ENCODE data around the gene ELL.

ELL gene

GRCh38 chr19:18437491-18438330, 84.2 kb downstream of the ELL start, which contains the start of gene ISYNA1:
ISYNA1 (minus strand) TSS chr19:18438133; CDS start chr19:18437979, 154 bp downstream.
- peak; percentile 85 for DNase-seq (ENCODE audit: low spot score)
- TF ChIP-seq, protein P1, sequence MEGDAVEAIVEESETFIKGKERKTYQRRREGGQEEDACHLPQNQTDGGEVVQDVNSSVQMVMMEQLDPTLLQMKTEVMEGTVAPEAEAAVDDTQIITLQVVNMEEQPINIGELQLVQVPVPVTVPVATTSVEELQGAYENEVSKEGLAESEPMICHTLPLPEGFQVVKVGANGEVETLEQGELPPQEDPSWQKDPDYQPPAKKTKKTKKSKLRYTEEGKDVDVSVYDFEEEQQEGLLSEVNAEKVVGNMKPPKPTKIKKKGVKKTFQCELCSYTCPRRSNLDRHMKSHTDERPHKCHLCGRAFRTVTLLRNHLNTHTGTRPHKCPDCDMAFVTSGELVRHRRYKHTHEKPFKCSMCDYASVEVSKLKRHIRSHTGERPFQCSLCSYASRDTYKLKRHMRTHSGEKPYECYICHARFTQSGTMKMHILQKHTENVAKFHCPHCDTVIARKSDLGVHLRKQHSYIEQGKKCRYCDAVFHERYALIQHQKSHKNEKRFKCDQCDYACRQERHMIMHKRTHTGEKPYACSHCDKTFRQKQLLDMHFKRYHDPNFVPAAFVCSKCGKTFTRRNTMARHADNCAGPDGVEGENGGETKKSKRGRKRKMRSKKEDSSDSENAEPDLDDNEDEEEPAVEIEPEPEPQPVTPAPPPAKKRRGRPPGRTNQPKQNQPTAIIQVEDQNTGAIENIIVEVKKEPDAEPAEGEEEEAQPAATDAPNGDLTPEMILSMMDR (IDR thresholded peaks at IDR 0.05; ENCODE audit: extremely low read depth, missing control alignments), result no peak

DNA sequence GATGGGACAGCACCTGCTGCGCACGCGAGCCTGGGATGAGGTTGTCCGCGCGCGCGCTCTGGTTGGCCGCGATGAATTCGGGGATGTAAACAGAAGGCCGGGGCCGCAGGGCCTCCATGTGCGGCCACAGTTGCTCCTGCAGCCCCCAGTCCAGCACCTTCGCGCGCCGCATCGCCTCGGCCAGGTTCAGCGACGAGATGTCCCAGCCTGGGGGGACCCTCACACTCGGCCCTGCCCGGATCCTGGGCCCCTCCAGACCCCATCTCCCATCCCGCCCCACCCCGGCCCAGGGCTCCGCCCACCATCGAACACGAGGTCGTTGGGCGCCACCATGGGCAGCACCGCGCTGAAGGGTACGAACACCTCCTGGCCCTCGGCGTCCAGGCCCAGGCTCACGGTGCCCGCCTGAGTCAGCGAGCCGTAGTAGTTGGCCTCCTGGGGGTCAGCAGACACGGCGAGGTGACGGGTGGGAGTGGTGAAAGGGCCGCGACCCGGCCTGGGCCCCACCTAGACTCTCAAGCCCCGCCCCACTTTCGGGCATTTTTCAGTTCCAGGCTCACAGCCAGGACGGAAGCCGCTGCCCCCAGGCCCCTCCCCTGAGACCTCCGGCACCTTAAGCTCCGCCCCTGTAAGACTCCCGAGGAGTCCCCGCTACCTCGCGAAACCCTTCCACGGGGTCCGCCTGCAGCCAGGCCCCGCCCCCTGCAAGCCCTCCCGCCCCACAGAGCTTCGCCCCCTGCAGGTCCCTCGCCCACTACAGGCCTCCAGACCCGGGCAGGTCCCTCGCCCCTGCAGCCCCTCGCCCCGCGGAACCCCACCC, 85.0 kb downstream of the ELL start:
- DNase-seq (ENCODE audit: low spot score), result peak; percentile 97
- TF ChIP-seq, protein P1 (IDR thresholded peaks at IDR 0.05; ENCODE audit: extremely low read depth, missing control alignments), result no peak

DNA sequence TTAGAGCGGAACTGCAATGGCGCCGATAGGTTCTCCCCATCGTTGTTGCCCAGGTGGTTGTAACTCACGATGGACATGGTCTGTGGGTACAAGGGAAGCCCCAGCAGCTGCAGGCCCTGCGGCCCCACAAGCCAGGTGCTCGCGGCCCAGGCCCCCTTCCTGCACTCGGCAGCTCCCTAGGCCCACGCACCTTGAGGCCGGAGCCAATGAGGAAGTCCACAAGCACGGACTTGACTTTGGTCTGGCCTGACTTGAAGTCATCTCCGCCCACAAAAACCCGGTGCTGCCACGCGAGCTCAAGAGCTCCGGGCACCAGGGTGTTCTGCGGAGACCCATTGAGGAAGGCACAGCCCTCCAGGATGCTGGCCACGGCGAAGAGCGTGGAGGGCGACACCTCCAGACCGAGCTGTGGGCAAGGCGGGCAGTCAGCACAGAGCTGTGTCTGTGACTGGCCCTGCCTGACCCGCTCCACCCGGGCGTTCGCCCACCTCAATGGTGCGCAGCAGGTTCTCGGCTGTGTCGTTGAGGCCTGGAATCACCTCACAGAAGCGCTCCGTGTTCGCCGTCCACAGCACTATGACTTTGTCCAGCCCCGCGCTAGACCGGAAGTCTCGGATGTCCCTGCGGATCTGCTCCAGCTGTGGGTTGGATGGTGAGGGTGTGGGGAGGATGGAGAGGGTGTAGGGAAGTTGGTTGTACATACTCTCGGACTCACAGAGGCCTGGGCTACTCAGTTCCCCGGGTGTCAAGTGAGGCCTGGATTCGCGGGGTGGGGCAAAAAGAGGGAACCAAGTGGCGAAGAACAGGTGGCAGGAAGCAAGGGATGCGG, 85.8 kb downstream of the ELL start:
- no peak for DNase-seq (ENCODE audit: low spot score)
- TF ChIP-seq, protein P1 (IDR thresholded peaks at IDR 0.05; ENCODE audit: extremely low read depth, missing control alignments), result no peak

DNA sequence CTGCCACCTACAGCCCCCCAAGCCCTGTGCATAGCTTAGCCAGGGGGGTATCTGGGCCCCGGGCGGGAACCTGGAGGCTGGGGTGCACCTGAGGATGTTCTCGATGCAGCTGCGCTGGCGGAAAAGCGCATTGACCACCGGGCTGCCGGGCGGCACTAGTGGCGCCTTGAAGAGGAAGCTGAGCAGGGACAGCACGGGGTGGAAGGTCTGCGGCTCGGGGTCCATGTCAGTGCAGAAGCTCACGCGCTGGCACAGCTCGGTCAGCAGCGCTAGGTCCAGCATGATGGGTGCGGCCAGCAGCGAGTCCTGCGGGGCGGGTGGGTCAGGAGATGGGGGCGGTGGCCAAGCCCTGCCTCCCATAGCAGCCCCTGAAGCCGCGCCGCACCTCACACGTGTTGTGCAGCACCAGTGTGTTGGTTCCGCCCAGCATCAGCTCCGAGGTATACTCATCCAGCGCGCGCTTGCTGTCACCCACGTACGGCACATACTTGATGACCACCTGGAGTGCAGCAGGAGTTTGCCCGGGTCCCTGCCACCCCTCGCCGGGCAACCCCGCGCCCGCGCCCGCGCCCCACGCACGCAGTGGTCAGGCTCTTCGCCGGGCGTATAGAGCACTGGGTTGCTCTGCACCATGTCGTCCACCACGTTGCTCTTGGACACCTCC, 86.6 kb downstream of the ELL start:
- DNase-seq (ENCODE audit: low spot score), result no peak
- TF ChIP-seq, protein P1 (IDR thresholded peaks at IDR 0.05; ENCODE audit: extremely low read depth, missing control alignments), result no peak

- DNase-seq (ENCODE audit: low spot score), result no peak
- TF ChIP-seq, protein P1 (IDR thresholded peaks at IDR 0.05; ENCODE audit: extremely low read depth, missing control alignments), result no peak
Observed at GRCh38 chr19:18434411-18435175, 87.3 kb downstream of the ELL start.

DNA sequence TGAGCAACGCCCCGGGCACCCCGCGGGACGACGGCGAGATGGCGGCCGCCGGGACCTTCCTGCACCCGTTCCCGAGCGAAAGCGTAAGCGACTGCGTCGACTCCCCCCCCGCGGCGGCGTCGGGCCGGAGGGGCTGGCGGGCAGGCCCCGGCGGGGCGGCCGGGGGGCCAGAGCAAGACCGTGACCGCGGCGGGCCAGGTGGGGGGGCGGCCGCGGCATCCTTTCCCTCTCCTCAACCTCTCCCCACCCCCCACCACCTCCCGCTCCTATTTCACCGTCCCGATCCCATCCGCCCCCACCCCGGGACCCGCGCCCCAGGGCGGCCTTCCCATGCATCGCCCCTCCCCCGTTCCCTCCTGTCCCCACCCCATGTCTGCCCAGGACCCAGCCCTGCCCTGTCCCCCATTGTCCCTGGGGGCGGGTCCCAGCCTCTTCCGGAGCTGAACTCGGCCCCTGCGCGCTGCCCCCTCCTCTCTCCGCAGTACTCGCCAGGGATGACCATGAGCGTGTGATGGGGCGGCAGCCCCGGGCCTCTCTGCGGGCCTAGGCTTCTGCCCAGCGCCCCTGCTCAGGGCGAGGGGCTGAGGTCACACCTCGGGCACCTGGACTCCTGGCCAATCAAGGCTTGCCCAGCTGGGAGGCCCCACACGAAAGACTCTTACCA, 88.0 kb downstream of the ELL start:
- DNase-seq (ENCODE audit: low spot score), result no peak
- TF ChIP-seq, protein P1 (IDR thresholded peaks at IDR 0.05; ENCODE audit: extremely low read depth, missing control alignments), result no peak

Data from GM20000 (cell line).